NCI-H226 (cell line): Measurements from ENCODE around the gene TMPRSS13.

Experiments
- DNase-seq: peaks from one replicate; pipeline ENCODE4 v3.0.0-alpha.2; 2015

The TMPRSS13 gene

DNA sequence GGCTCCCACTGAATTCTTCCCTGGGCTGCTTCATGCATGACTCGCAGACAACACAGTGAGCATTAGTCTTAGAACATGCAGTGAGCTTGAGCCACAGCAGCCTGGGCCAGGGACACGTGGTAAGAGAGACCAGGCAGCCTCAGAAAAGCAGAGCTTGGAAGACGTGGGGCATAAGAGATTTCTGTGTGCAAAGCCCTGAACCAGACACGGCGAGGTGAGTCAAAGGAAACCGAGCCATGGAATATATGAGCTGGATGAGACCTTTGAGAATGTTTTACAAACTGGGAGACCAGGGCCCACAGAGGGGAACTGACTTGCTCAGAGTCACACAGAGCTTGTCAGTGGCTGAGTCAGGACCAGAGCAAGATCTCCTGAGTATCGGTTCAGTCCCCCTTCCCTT is 44.2 kb downstream of the TMPRSS13 start:
- DNase-seq: no peak

DNA sequence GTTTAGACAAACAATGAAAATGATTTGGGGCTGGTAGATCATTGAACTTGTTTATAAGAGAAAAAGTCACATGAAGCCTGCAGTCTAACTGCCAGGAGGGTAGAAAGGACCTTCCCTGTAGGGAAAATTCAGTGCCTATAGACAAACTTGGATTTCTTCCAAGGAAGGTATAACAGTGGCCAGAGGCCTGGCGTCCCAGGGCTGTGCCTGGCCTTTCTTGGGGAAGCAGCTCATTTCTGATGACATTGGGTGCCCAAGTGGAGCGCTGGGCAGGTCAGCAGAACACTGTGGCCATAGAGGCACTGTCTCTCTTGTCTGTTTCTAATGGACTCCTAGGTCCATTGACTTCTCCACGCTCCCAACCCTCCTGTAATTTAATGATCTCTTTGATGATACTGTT is 46.1 kb downstream of the TMPRSS13 start:
- DNase-seq: no peak

DNA sequence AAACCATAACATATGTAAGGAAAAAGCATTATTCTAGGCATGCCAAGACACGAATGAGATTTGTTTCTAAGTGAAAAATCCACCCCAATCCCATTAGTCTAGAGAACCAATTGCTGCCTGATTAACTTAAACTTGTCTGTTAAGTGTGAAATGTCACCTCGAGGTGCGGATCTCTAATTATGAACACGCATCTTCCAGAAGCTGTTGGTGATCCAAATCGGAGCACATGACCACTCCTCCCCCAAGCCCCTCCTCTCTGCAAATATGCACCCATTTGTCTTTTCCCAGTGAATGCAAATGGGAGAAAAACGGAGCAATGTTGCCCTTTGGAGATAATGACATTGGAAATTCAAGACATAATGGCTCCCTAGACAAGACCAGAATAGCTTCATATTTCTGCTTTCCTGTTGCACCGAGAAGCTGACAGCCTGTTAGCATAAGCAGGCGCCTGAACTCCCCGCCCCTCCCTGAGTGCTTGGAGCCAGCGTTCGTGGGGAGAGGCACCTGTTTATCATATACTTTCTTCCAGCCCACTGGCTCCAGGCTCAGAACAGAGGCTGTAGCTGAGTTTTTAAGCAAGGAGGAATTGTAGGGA is 46.8 kb downstream of the TMPRSS13 start:
- no peak for DNase-seq

DNA sequence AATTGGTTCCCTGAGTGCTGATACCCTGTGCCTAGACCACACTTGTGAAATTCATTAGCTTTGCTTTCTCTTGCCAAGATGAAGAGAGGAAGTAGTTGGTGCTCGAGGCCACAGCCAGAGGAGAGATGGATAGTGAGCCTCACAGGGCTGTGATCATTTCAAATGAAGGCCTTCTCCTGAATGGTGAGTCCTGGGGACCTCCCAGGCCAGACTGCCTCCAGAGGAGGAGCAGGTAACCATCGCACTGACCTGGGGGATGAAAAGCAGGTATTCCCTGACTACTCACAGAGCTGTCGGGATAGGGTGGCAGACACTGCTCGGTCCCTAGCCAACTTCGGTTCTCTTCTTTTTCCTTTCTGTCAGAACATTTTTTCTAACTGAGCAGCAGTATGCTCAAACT is 48.0 kb downstream of the TMPRSS13 start:
- no peak for DNase-seq

DNA sequence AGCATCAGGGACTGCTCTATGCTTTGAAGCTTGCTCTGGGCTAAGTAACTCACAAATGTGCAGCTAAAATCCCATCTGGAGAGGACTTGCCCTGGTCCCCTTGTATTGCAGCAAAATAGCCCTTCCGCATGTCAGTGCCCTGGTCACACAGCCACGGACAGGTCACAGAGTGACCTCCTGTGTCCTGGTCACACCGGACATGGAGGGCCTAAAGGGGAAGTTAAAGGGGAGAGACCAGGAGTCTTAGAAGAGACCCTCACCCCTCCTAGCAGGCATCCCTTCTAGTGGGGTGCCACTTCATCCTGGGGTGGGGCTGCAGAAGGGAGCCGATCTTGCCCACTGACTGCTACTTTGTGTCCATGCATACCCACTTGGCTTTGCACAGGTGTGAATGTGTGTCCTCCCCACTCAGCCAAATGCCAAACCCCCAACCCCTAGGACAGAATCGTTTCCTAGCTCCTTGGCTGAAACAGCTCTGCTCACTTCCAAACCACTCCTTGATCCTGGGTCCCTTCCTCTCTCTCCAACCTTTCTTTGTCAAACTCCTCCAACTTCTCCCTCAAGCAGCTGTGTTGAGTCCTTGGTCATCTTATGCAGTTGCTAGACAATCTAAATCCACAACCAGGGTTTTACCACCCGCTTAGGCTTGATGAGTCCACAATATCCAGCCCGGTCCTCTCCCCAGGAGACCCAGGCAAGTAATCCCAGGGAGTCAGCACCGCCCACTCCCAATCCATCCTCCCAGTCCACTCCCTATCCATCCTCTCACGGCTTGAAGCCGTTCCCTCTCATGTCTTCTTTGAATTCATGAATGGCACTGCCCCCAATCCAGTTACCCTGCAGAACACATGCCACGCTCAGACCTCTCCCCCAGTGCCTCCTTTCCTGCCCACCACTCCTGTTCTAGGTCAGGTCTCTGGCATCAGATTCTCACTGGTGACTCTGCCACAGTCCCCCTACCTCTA is 49.4 kb downstream of the TMPRSS13 start:
- DNase-seq: no peak

DNA sequence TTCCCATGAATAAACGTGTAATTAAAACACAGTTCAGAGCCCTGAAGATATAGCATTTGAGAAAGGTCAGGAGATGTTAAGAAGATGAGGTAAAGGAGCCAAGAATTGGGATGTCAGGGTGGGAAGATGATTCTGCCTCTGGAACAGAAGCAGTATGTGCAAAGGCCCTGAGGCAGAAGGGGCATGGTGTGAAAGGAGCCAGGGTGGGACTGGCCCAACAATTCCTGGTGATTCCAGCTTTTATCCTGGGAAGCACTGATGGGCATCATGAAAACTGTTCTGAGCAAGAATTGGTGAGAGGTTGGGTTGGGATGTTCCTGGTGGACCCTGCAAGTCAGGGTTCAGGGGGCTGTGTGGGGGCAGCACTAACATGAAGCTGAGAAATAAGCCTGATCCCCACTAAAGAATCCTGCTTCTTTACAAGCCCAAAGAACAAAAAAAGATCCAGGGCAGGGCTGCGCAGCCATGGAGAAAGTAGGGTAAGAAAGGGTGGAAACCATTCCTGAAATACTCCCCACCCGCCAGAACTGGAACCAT is 50.2 kb downstream of the TMPRSS13 start:
- DNase-seq: no peak

DNA sequence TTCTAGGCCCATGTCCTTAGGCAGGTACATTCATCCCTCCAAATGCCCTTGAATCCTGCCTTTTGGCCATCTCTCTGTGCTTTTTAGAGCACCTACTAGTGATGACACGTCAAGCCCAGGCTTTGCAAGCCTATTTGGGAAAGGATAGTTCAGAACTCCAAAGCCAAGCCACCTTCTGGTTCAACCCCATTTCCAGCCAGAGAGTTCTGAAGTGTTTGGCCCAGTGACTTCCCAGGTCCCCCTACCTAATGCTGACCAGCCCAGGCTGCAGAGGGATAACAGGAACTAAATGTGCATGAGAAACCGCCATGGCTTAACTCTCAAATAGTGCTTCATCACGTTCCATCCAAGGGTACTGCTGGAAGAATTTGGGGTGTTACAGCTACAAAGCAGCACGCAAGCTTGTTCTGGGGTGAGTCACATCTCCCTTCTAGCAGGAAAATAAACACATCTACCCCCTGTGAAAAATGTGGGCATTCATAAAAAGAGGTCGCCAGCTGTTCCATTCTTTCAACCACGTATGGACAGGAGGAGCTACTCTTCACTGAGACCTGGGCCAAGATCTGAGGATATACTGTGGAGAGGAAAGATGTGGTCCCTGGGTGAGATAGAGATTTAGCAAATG is 50.8 kb downstream of the TMPRSS13 start:
- no peak for DNase-seq

DNA sequence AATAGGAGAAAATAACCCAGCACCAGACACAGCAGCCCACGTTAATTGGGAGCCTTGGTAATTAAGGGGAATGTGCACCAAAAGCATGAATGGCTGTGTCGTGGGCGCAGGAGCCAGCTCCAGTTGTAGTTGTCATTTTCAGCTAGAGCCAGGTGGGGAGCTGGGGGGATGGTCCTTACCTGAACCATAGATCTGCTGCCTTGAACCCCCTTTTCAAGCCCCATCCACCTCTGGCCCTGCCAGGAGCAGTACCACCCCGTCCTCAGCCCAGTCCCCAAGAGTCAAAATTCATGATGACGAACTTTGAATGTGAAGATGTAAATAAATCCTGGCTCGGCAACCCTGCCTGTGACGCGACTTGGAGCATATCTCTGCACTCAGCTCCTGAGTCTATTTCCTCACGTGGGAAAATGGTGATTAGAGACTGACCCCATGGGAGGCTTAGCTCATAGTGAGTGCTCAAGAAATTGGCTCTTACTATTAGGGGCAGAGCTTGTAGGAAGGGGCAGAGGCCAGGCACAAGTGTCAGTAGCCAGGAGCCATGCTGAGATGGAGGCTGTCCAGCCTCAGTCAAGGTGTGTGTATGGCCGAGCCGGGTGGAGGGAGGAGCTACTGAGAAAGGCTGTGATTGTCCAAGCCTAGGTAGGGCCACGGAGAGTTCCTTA is 52.0 kb downstream of the TMPRSS13 start:
- DNase-seq: no peak

DNA sequence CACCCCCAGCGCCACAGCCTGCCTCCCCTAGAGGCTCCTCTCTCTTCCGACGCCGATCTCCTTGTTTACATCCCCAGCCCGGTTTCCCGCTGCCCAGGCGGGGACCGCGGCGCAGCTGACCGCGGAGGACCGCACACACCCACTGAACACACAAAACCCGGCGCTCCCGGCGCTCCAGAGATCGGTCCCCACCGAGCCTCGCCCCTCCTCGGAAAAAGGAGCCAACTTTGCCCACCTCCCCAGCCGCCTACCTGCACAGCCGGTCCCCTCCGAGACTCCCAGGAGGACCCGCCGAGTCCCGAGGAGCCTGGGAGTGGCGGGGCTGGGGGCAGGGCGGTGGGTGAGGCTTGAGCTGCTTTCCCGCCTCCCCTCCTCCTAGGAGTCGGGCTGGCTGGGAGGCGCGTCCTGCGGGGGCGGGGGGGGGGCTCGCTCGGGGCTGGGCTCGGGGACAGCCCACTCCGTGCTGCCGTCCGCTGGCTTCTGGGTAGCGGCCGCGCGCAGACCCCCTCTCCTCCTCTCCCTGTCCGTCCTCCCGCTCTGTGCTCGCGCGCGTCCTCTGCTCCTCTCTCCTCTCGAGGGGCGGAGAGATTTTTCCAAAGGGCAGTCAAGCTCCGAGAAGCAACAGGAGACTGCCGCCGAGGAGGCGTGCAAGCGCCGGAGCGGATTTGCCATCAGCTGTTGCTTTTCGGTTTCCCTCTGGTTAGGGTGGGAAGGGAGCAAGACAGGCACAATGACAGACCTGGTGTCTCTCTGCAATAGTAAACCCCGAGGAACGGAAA is 52.7 kb downstream of the TMPRSS13 start, which contains the start of gene FXYD6:
FXYD6 (minus strand) TSS at position 318 of the 779 bp plus-strand sequence. CDS start 33,882 bp downstream, outside the sequence.
- no peak for DNase-seq

DNA sequence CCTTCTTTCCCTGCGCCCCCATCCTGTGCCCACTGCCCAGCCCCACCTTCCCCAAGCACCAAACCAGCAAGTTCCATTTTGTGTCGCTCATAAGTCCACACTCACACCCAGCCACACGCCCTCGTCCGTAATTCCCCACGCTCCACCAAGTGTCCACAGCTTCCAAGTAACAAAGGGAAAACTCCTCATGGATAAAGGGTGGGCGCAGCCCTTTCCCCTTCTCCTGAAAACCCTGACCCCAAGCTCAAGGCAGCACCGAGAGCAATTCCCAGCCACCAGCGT is 53.2 kb downstream of the TMPRSS13 start:
- DNase-seq: no peak

DNA sequence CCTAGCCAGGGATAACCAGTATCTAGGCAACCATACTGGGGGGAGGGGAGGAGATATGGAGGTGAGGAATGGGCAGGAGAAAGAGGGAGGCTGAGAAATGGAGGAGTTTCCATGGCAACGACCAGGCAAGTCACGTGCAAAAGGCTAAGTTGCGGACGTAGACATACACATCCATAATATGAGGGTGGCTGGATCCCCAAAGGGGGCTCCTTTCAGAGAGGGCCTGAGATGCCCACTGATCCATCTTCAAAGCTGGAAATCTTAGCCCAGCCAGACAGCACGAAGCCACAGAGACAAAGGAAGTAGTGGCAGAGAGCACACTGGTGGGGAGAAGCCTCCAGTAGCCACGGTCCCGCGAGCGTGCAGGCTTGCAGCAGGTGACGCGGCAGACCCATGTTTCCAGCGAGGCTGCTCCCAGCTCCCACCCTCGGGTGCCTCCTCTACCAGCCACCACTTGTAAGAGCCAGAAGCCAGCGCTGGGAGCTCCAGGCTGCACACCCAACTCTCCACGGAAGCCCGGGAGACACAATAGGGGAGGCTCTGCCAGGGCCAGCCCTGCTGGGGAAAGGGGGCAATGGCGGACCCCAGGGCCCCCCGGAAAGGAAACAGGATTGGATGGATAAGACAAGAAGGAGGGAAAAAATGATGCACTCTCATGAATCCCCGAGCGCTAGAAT is 53.7 kb downstream of the TMPRSS13 start:
- DNase-seq: no peak

DNA sequence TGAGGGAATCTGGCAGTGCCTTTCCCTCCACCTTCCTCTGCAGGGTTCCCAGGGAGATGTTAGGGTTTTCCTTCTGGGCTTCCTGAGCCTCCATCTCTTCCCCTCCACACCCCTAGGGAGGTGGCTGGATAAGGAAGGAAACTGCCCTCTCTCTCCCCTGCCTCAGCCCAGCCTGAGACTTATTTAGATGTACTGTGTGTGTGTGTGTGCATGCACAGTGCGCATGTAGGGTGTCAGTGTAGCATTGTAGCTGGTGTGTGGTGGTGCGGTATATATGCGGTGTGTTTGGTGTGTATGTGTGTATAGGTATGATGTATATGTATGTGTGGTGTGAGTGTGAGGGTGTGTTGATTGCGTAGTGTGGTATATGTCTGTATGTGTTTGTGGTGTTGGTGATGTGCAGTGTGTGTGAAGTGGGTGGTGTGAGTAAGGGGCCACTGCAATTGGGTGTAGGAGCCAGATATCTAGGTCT is 54.3 kb downstream of the TMPRSS13 start:
- DNase-seq: no peak

DNA sequence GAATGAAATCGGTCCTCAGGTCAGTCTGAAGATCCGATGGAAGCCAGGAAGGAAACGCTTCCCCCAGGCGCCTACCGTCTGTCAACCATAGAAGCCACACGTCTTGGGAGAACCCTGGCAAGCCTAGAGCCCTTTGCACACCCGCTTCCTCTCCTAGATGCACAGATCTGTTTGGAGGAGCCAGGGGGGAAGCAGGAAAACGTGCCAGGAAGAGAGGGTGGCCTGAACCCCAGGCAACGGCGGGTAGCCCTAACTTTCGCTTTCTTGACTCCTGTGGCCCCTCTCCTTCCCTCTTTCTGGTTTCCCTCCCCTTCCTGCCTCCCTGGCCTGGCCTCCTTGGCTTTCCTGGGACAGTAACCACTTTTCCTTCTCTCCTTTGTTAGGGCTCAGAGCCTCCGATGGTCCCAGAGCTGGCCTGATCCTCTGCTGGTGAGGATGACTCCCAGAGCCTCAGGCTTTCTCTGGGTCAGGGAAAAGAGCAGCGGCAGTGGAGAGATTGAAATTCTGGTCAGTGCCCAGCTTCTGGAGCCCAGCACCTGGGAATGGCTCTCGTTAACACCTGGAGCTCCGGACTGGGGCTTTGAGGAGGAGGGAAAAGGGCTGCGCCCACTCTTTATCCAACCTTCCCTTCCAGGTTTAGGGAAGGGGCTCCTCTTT is 54.8 kb downstream of the TMPRSS13 start:
- DNase-seq: no peak

DNA sequence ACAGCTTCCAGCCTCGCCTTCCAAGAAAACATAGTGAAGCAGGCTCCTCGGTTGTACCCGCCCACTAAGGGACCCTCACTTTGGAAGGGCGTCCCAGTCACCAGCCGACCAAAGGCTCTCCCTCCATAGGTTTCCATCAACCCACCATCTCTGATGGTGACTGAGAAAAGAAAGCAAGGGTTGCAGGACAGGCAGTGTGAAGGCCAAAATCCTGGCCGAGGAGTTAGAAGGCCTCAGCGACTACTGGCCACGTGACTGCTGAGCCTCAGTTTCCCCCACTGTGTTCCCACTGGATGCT is 55.4 kb downstream of the TMPRSS13 start:
- no peak for DNase-seq

DNA sequence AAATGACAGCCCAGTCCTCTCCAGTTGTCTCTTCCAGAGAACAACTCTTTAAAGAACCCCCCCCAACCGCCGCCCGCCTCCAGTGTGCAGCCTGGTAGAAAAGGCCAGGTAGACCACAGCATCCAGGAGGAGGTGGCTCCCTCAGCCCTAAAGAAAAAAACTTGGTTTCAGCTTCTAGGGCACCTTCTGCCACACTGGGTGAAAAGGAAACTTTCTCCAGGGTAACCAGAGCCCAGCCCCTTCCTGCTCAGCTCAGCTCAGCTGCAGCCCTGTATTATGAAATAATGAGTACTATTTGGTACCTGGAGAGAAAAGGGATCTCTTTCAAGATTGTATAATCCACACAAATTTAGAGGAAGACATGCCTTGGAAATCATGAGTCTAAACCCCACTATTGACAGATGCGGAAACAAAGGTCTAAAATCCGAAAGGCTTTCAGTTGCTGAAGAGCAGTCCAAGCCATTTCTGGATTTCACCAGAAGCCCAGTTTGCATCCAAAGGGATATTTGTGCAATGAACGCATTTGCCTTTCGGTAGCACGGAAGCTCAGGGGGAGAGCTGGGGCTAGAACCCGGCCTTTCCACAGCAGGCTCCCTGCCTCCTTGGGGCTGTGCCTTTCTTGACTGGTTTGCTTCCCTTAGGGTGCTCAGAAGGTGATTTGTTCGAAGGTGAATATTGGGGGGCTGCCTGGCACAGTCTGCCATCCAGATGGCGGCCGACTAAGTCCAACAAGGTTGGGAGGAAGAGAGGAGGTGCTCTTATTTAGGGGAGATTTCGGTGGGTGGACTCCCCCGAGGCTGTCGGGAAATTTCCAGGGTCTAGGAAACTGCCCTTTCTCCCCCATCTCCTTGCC is 56.0 kb downstream of the TMPRSS13 start:
- DNase-seq: no peak

DNA sequence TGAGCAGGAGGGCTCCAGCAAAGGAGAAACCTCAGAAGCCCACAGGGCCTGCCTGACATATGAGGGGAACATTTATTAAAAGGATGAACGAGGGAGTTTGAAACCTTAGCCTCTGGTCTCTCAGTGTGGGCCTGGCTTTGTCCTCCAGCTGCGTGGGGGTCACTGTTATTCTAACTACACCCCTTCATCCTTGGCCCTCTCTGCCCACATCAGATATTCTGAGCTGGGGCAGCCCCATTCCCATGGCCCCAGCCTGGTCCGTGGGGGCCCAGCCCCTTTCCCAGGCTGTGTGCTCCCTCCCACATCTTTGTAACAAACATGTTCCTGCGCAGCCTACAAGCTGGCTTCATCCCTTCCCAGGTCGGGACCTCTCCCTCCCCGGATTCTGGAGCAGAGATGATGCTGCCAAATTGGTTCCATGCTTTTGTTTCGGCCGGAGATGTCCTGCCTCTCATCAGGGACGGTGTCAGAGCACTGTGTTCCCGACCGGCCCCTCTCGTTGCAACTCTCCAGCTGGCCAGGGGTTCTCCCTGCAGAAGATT is 56.7 kb downstream of the TMPRSS13 start:
- no peak for DNase-seq

DNA sequence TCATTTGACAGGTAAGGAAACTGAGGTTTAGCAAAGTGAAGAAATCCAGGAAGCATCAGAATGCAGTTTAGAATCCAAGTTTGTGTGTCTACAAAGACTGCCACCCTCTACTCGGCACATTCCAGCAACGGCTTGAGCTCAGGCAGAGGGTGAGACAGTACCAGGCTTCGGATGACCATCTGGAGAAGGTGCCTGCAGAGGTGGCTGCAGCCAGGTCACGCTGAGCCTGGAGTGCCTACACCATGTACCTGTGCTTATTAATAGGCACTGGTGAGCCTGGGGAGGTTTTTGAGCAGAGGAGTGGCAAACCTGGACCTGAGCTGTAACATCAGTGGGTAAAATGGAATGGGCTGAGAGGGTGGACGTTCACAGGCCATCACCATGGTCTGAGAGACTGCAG is 57.4 kb downstream of the TMPRSS13 start:
- DNase-seq: no peak

DNA sequence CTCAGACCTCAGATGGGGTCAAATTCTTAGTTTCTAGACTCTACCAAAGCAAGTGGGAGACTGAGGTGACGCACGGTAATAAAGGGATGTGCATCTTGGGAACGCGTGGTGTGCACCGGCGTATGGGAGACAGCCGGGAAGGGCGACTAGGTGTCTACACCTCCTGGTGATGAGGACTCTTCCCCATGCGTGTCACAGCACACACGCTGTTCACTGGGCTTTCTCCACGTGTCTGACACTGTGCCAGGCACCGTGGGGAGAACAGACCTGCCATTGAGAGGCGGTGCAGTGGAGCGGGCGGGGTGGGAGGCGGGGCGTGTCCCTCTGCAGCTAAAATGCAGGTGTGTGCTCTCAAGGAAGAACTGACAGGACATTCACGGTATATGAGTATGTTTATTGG is 58.0 kb downstream of the TMPRSS13 start:
- DNase-seq: no peak

DNA sequence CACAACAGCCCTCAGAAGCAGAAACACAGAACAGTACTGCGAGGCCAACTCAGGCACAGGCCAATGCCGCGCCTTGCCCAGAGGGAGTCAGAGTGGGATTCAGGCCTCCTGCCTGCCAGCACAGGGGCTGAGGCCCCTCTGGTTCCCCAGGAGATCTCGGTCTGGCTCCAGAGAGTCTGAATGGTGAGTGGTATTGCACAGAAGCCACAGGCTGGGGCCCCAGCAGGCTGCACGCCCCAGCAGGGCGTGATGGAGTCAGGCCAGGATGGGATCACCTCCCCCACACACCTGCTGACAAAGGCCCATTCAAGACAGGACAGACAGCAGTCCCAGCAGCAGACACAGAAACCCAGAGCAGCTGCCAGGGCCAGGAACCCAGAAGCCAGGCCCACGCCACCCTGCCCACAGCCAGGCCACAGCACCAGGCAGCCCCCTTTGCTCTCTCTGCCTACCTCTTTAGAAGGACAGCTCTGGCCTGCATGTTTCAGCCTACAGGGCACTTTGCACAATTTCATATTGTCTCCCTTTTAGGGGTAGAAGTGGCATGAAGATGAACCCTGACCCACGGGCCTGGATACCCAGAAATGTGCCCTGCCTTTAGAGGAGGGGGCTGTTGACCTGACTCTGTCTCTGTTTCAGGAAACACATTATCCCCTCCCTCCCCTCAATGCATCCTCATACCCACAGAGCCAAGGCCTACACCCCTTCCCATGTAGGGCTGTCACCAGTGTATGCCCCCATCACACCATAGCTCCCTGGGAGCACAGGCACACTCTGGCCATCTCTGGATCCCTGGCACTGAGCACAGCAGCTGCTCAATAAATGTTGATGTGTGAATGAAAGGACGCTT is 58.9 kb downstream of the TMPRSS13 start:
- no peak for DNase-seq
